HFFc6 (cell line): Measurements from ENCODE around the gene AMACR. TPM values are rescaled to one million over a fixed set of nuclear protein-coding genes. Genes with fewer than 3 reads are reported as not detected.

Experiments
- DNase-seq: peaks from one replicate; pipeline ENCODE4 v3.0.0-alpha.2; 2018
- H3K27ac Mint-ChIP-seq: 2 replicates; pipeline ENCODE4 v1.8.0; 2020; ENCODE audit warnings: mild to moderate bottlenecking, mixed read lengths
- H3K27me3 Mint-ChIP-seq: 2 replicates; pipeline ENCODE4 v1.8.0; 2021; ENCODE audit warnings: mild to moderate bottlenecking, moderate library complexity, mixed read lengths; ENCODE audit not compliant: insufficient read depth
- H3K36me3 Mint-ChIP-seq: 2 replicates; pipeline ENCODE4 v1.8.0; 2021; ENCODE audit warnings: low read depth, mixed read lengths
- H3K4me1 Mint-ChIP-seq: 2 replicates; pipeline ENCODE4 v1.8.0; 2020; ENCODE audit warnings: low read depth, mixed read lengths
- H3K4me3 Mint-ChIP-seq: 2 replicates; pipeline ENCODE4 v1.8.0; 2020; ENCODE audit warnings: mild to moderate bottlenecking, moderate library complexity, mixed read lengths
- H3K9me3 Mint-ChIP-seq: 2 replicates; pipeline ENCODE4 v1.8.0; 2020; ENCODE audit warnings: mild to moderate bottlenecking, mixed read lengths
- total RNA-seq, 6 experiments: library from RNA; stranded (reverse); fragmentation: NEBNext Ultra II Directional; extraction: Animal tissue kit (Norgen Biotek cat#: 25700); gene quantifications; 2 replicates in 1 of 6; 3 replicates in 5 of 6; pipeline ENCODE4 v1.2.3, GENCODE V29; 2021
- TF ChIP-seq, protein P1 (sequence below): fragments of 200-600 bp; sonication (generic); IDR thresholded peaks from 2 replicates; pipeline ENCODE4 v1.5.0; 2021; ENCODE audit warnings: antibody characterized with exemption, mild to moderate bottlenecking

The AMACR gene
- total RNA-seq, 6 experiments from 2014 or later, result 8.1 to 16.8 (median 8.9) TPM

GRCh38 chr5:33980030-33980429 lies 27.8 kb downstream of the AMACR start:
- no peak for DNase-seq
- no peaks in the 10 kb centered on the region for H3K36me3 Mint-ChIP-seq
- H3K27ac Mint-ChIP-seq, result no peak overlapping the region
- peaks cover 20% of the 10 kb centered on the region for H3K4me1 Mint-ChIP-seq
- TF ChIP-seq, protein P1, sequence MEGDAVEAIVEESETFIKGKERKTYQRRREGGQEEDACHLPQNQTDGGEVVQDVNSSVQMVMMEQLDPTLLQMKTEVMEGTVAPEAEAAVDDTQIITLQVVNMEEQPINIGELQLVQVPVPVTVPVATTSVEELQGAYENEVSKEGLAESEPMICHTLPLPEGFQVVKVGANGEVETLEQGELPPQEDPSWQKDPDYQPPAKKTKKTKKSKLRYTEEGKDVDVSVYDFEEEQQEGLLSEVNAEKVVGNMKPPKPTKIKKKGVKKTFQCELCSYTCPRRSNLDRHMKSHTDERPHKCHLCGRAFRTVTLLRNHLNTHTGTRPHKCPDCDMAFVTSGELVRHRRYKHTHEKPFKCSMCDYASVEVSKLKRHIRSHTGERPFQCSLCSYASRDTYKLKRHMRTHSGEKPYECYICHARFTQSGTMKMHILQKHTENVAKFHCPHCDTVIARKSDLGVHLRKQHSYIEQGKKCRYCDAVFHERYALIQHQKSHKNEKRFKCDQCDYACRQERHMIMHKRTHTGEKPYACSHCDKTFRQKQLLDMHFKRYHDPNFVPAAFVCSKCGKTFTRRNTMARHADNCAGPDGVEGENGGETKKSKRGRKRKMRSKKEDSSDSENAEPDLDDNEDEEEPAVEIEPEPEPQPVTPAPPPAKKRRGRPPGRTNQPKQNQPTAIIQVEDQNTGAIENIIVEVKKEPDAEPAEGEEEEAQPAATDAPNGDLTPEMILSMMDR, result no peak
- no peak overlapping the region for H3K4me3 Mint-ChIP-seq
- H3K27me3 Mint-ChIP-seq, result peaks cover 7% of the 10 kb centered on the region
- no peaks in the 10 kb centered on the region for H3K9me3 Mint-ChIP-seq

DNA sequence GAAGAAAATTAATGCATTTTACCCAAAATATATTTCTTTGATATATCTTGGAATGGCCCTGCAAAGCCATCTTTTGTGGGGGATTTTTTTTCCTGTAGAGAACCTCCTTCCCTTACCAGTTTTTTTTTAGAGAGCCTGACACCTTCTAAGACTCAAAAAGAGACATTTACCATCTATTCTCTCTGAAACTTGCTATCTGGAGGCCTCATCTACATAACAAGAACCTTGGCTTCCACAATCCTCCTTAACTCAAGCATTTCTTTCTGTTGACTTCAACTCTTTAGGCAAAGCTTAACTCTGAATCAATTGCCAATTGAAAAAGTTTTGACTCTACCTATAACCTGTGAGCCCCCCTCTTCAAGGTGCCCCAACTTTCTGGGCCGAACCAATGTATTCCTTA lies 29.5 kb downstream of the AMACR start:
- no peaks in the 10 kb centered on the region for H3K36me3 Mint-ChIP-seq
- H3K27ac Mint-ChIP-seq, result no peak overlapping the region
- TF ChIP-seq, protein P1, result no peak
- no peak for DNase-seq
- no peak overlapping the region for H3K4me3 Mint-ChIP-seq
- peaks cover 24% of the 10 kb centered on the region for H3K4me1 Mint-ChIP-seq
- no peaks in the 10 kb centered on the region for H3K9me3 Mint-ChIP-seq
- peaks cover 7% of the 10 kb centered on the region for H3K27me3 Mint-ChIP-seq

DNA sequence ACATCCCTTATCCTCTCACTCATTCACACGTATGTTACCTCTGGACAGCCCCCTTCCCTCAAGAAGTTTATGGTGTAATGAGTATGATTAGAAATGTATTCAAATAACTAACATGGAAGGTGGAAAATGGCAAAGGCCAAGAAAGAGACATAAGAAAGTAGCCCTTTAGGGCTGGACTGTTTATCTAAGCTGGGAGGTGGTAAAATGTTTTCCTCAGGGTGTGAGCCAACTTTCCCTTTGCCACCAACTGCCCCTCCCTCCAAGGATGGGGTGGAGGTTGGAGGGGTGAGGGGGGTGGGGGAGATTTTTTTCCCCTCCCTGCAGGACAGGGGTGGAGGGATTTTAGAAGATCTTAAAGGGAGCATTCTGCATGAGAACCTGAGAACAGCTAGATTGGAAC lies 31.5 kb downstream of the AMACR start:
- H3K4me3 Mint-ChIP-seq, result no peak overlapping the region
- TF ChIP-seq, protein P1, result no peak
- no peaks in the 10 kb centered on the region for H3K9me3 Mint-ChIP-seq
- H3K36me3 Mint-ChIP-seq, result no peaks in the 10 kb centered on the region
- DNase-seq, result no peak
- no peak overlapping the region for H3K27ac Mint-ChIP-seq
- peaks cover 14% of the 10 kb centered on the region for H3K4me1 Mint-ChIP-seq
- H3K27me3 Mint-ChIP-seq, result peaks cover 4% of the 10 kb centered on the region

DNA sequence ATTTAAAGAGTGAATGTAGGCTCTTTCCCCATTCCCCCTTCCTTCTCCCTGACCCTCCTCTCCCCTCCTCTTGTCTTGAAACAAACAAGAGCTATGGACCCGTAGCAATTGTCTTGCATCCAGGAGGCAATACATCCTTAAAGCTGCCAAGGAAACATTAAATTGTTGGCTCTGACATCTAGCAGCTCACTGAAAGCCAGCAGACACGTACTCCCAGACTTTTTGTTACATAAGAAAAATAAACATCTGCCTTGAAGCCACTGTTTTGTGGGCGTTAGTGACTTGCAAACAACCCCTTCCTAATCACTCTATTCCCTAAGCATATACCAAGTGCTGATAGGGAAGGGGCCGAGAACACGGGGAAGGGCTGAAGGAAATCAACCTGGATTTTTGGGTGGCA lies 32.0 kb downstream of the AMACR start:
- H3K4me1 Mint-ChIP-seq, result peaks cover 12% of the 10 kb centered on the region
- DNase-seq, result no peak

DNA sequence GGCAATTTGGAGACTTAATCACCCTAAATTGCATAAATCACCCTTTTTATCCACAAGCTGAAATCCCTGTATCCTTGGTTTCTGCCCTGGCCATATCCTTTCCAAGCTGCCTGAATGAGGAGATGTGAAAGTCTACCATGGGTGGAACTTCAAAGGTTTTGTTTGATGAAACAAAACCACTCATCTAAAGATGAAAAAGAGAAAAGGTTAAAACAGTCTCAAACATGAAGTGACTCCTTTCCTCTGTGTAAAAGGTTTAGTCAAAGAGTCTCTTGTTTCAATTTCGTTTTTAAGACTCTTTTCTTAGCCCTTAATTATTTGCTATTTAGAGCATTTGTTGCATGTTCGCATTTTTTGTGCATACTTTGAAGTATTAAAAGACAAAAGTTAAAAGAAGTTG lies 34.6 kb downstream of the AMACR start:
- Mint-ChIP-seq H3K4me3 (no peak overlapping the region), H3K4me1 (peaks cover 17% of the 10 kb centered on the region), H3K27me3 (peaks cover 2% of the 10 kb centered on the region), H3K36me3 (no peaks in the 10 kb centered on the region), H3K9me3 (no peaks in the 10 kb centered on the region), H3K27ac (no peak overlapping the region)
- TF ChIP-seq, protein P1, result no peak
- no peak for DNase-seq

More for the DNA sequence above, 32.0 kb downstream of the AMACR start:
- H3K4me3 Mint-ChIP-seq, result no peak overlapping the region
- TF ChIP-seq, protein P1, result no peak
- no peaks in the 10 kb centered on the region for H3K36me3 Mint-ChIP-seq
- H3K9me3 Mint-ChIP-seq, result no peaks in the 10 kb centered on the region
- peaks cover 4% of the 10 kb centered on the region for H3K27me3 Mint-ChIP-seq
- no peak overlapping the region for H3K27ac Mint-ChIP-seq
